ENCODE measurements around the gene ELOF1. TPM values are rescaled to one million over a fixed set of nuclear protein-coding genes. Genes with fewer than 3 reads are reported as not detected.
A peak's percentile ranks its signal among the peaks of the same experiment; 100 is the strongest.

The ELOF1 gene
- total RNA-seq, 2 experiments from 2014 or later = 48.0 to 53.7 TPM

- POLR2A ChIA-PET = no interaction called here
- no peak for DNase-seq
- H3K9me3 Mint-ChIP-seq (ENCODE audit: low read depth) = no peaks in the 10 kb centered on the region
- peaks cover 12% of the 10 kb centered on the region for H3K4me1 Mint-ChIP-seq
- H3K27me3 Mint-ChIP-seq = no peaks in the 10 kb centered on the region
- CTCF ChIA-PET = interaction anchor here (1.7 kb wide), 1 partner anchor 22 kb away, joined by 6 read pairs; no protein-coding TSS in a partner anchor
- peak overlapping the region; percentile 87 for H3K27ac Mint-ChIP-seq
- peaks cover 16% of the 10 kb centered on the region for H3K36me3 Mint-ChIP-seq (ENCODE audit: low read depth)
- ATAC-seq = no peak
- peak overlapping the region; percentile 83 for H3K4me3 Mint-ChIP-seq
- intact Hi-C loops (cut with DNase I, micrococcal nuclease) = loop anchor here (1.0 to 2.0 kb wide), 19 partner anchors 22 to 707 kb away; partner anchors contain the start of genes ECSIT (in 2 of the 2), ELOF1 (in 2 of the 2), CARM1 (in 1 of the 2) and CCDC159 (in 1 of the 2)
Measured at GRCh38 chr19:11504502-11505031, 54.5 kb downstream of the ELOF1 start.

Other genes starting within 250 kb of the ELOF1 start
- 1 to 10 TPM; 7.5 to 8.9 TPM for gene RAB3D, start 219.6 kb downstream of the ELOF1 start, total RNA-seq
- gene TMEM205, start 213.0 kb downstream of the ELOF1 start, total RNA-seq = 10 to 100 TPM; 28.0 to 32.6 TPM
- 10 to 100 TPM; 15.3 to 18.0 TPM for gene CCDC159, start 212.7 kb downstream of the ELOF1 start, total RNA-seq
- gene PLPPR2, start 203.8 kb downstream of the ELOF1 start, total RNA-seq = 1 to 10 TPM; 2.1 to 2.2 TPM
- gene SWSAP1, start 184.6 kb downstream of the ELOF1 start, total RNA-seq = 1 to 10 TPM; 1.5 to 1.7 TPM
- 1 to 10 TPM; 8.0 to 8.4 TPM for gene EPOR, start 174.9 kb downstream of the ELOF1 start, total RNA-seq
- gene RGL3, start 139.9 kb downstream of the ELOF1 start, total RNA-seq = not detected
- under 1 TPM; 0.16 to 0.25 TPM for gene ODAD3, start 124.1 kb downstream of the ELOF1 start, total RNA-seq
- 100 to 1,000 TPM; 225 to 269 TPM for gene PRKCSH, start 123.6 kb downstream of the ELOF1 start, total RNA-seq
- under 1 TPM in 1 of 2 experiments, not detected in 1; 0.09 TPM for gene ELAVL3, start 78.2 kb downstream of the ELOF1 start, total RNA-seq
- gene ZNF653, start 53.4 kb downstream of the ELOF1 start, total RNA-seq = 10 to 100 TPM; 13.1 to 16.6 TPM
- gene ECSIT, start 30.1 kb downstream of the ELOF1 start, total RNA-seq = 10 to 100 TPM; 37.2 to 44.6 TPM
- gene CNN1, start 20.4 kb downstream of the ELOF1 start, total RNA-seq = not detected
- gene ACP5, start 18.4 kb upstream of the ELOF1 start, total RNA-seq = 10 to 100 TPM; 10.3 to 12.4 TPM
- 1 to 10 TPM; 6.4 to 6.7 TPM for gene ZNF627, start 38.3 kb upstream of the ELOF1 start, total RNA-seq
- 1 to 10 TPM; 2.9 to 3.0 TPM for gene ZNF823, start 179.7 kb upstream of the ELOF1 start, total RNA-seq
- 1 to 10 TPM; 4.3 to 5.0 TPM for gene ZNF441, start 207.8 kb upstream of the ELOF1 start, total RNA-seq
- 1 to 10 TPM in 1 of 2 experiments, under 1 TPM in 1; 0.60 to 1.2 TPM for gene ZNF491, start 239.3 kb upstream of the ELOF1 start, total RNA-seq